Vagina (tissue), 2 donors: Measurements from ENCODE around the gene IGLL5.
"Not testable (repeated sequence)": the region's sequence is repeated elsewhere in the genome, so short reads cannot be mapped to it uniquely, and the experiment has no call there.

Source experiments
- POLR2A ChIP-seq, 2 donors: fragments of 450-650 bp; IDR thresholded peaks; one replicate each; pipeline ENCODE4 v1.6.1; 2017; ENCODE audit warnings: antibody characterized with exemption in 2 of 2, mild to moderate bottlenecking in 2 of 2, moderate library complexity in 2 of 2
- TF ChIP-seq, protein P1 (sequence below), 3 experiments: fragments of 450-650 bp in 2 of 3; fragments of 200-600 bp in 1 of 3; sonication (generic) in 1 of 3; IDR thresholded peaks; one replicate each; pipeline ENCODE4 v1.5.1; 2017 to 2019; ENCODE audit warnings: antibody characterized with exemption in 3 of 3, mild to moderate bottlenecking in 2 of 3, moderate library complexity in 2 of 3

DNA sequence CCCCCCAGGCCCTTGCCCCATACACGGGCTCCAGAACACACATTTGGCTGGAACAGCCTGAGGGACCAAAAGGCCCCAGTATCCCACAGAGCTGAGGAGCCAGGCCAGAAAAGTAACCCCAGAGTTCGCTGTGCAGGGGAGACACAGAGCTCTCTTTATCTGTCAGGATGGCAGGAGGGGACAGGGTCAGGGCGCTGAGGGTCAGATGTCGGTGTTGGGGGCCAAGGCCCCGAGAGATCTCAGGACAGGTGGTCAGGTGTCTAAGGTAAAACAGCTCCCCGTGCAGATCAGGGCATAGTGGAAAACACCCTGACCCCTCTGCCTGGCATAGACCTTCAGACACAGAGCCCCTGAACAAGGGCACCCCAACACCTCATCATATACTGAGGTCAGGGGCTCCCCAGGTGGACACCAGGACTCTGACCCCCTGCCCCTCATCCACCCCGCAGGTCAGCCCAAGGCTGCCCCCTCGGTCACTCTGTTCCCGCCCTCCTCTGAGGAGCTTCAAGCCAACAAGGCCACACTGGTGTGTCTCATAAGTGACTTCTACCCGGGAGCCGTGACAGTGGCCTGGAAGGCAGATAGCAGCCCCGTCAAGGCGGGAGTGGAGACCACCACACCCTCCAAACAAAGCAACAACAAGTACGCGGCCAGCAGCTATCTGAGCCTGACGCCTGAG lies 13.1 kb downstream of the IGLL5 start:
- not testable (repeated sequence) for TF ChIP-seq POLR2A (IDR thresholded peaks at IDR 0.05)
- TF ChIP-seq, protein P1, sequence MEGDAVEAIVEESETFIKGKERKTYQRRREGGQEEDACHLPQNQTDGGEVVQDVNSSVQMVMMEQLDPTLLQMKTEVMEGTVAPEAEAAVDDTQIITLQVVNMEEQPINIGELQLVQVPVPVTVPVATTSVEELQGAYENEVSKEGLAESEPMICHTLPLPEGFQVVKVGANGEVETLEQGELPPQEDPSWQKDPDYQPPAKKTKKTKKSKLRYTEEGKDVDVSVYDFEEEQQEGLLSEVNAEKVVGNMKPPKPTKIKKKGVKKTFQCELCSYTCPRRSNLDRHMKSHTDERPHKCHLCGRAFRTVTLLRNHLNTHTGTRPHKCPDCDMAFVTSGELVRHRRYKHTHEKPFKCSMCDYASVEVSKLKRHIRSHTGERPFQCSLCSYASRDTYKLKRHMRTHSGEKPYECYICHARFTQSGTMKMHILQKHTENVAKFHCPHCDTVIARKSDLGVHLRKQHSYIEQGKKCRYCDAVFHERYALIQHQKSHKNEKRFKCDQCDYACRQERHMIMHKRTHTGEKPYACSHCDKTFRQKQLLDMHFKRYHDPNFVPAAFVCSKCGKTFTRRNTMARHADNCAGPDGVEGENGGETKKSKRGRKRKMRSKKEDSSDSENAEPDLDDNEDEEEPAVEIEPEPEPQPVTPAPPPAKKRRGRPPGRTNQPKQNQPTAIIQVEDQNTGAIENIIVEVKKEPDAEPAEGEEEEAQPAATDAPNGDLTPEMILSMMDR (IDR thresholded peaks at IDR 0.05): not testable (repeated sequence)
